SJCRH30 (cell line): ENCODE results near the gene TLK2. TPM values are rescaled to one million over a fixed set of nuclear protein-coding genes. Genes with fewer than 3 reads are reported as not detected.

ENCODE experiments used
- DNase-seq, 2 experiments: peaks; one replicate each; pipeline ENCODE4 v3.0.0-alpha.2; 2015 to 2020
- H3K27ac ChIP-seq: fragments of 250-450 bp; sonication (Bioruptor Pico); 2 replicates; pipeline ENCODE4 v1.5.1; 2020; ENCODE audit warnings: mild to moderate bottlenecking, moderate library complexity
- H3K27me3 ChIP-seq: fragments of 250-450 bp; sonication (Bioruptor Pico); 2 replicates; pipeline ENCODE4 v1.5.1; 2020; ENCODE audit warnings: mild to moderate bottlenecking, moderate library complexity
- H3K36me3 ChIP-seq: fragments of 250-450 bp; sonication (Bioruptor Pico); 2 replicates; pipeline ENCODE4 v1.5.1; 2020; ENCODE audit warnings: mild to moderate bottlenecking, moderate library complexity
- H3K4me1 ChIP-seq: fragments of 250-450 bp; sonication (Bioruptor Pico); 2 replicates; pipeline ENCODE4 v1.5.1; 2020; ENCODE audit warnings: mild to moderate bottlenecking, moderate library complexity
- H3K4me3 ChIP-seq: fragments of 250-450 bp; sonication (Bioruptor Pico); 2 replicates; pipeline ENCODE4 v1.5.1; 2020; ENCODE audit warnings: mild to moderate bottlenecking, moderate library complexity
- H3K9me3 ChIP-seq: fragments of 250-450 bp; sonication (Bioruptor Pico); replicated peaks from 2 replicates; pipeline ENCODE4 v1.5.1; 2020; ENCODE audit warnings: mild to moderate bottlenecking, moderate library complexity
- total RNA-seq: library from RNA; depleted of rRNA; stranded (reverse); fragments of >200 nt; shearing (Covaris generic); gene quantifications from 2 replicates; pipeline ENCODE4 v1.2.3, GENCODE V29; 2014

TLK2 gene
- total RNA-seq, 1 experiment from 2014 or later = 59.5 TPM

GRCh38 chr17:62629556-62630364, 151.1 kb downstream of the TLK2 start:
- Histone ChIP-seq H3K9me3 (no peaks in the 10 kb centered on the region), H3K27me3 (no peaks in the 10 kb centered on the region), H3K27ac (no peak overlapping the region), H3K4me1 (peaks cover 5% of the 10 kb centered on the region), H3K4me3 (no peak overlapping the region), H3K36me3 (no peaks in the 10 kb centered on the region)
- DNase-seq = no peak

GRCh38 chr17:62630365-62631085, 151.9 kb downstream of the TLK2 start:
- no peak overlapping the region for H3K4me3 ChIP-seq
- peaks cover 5% of the 10 kb centered on the region for H3K4me1 ChIP-seq
- no peaks in the 10 kb centered on the region for H3K36me3 ChIP-seq
- H3K27ac ChIP-seq = no peak overlapping the region
- no peaks in the 10 kb centered on the region for H3K27me3 ChIP-seq
- H3K9me3 ChIP-seq = no peaks in the 10 kb centered on the region
- DNase-seq = no peak

- Histone ChIP-seq H3K9me3 (no peaks in the 10 kb centered on the region), H3K4me1 (no peaks in the 10 kb centered on the region), H3K4me3 (no peak overlapping the region), H3K27ac (no peak overlapping the region), H3K36me3 (no peaks in the 10 kb centered on the region), H3K27me3 (no peaks in the 10 kb centered on the region)
- no peak for DNase-seq
Measured at GRCh38 chr17:62631086-62631935, 152.7 kb downstream of the TLK2 start.

GRCh38 chr17:62631936-62632924, 153.6 kb downstream of the TLK2 start:
- no peaks in the 10 kb centered on the region for H3K9me3 ChIP-seq
- no peaks in the 10 kb centered on the region for H3K36me3 ChIP-seq
- no peaks in the 10 kb centered on the region for H3K27me3 ChIP-seq
- DNase-seq = no peak
- no peaks in the 10 kb centered on the region for H3K4me1 ChIP-seq
- no peak overlapping the region for H3K4me3 ChIP-seq
- no peak overlapping the region for H3K27ac ChIP-seq

- Histone ChIP-seq H3K27me3 (no peaks in the 10 kb centered on the region), H3K27ac (no peak overlapping the region)
- no peak for DNase-seq
Measured at GRCh38 chr17:62637809-62638208, 159.2 kb downstream of the TLK2 start.

GRCh38 chr17:62641153-62641552, 162.5 kb downstream of the TLK2 start:
- no peaks in the 10 kb centered on the region for H3K36me3 ChIP-seq
- no peak overlapping the region for H3K4me3 ChIP-seq
- no peaks in the 10 kb centered on the region for H3K9me3 ChIP-seq
- H3K27ac ChIP-seq = no peak overlapping the region
- no peak for DNase-seq
- H3K4me1 ChIP-seq = no peaks in the 10 kb centered on the region; the same call in 1 of the 2 replicates
- no peaks in the 10 kb centered on the region for H3K27me3 ChIP-seq

More at GRCh38 chr17:62637809-62638208, 159.2 kb downstream of the TLK2 start:
- Histone ChIP-seq H3K9me3 (no peaks in the 10 kb centered on the region), H3K36me3 (no peaks in the 10 kb centered on the region), H3K4me3 (no peak overlapping the region), H3K4me1 (no peaks in the 10 kb centered on the region)

- no peak overlapping the region for H3K27ac ChIP-seq
- H3K36me3 ChIP-seq = no peaks in the 10 kb centered on the region
- no peaks in the 10 kb centered on the region for H3K9me3 ChIP-seq
- H3K4me3 ChIP-seq = no peak overlapping the region
- no peaks in the 10 kb centered on the region for H3K27me3 ChIP-seq
- no peak for DNase-seq
- H3K4me1 ChIP-seq = no peaks in the 10 kb centered on the region; the same call in 1 of the 2 replicates
Measured at GRCh38 chr17:62641951-62642350, 163.3 kb downstream of the TLK2 start.

- no peak overlapping the region for H3K27ac ChIP-seq
Measured at GRCh38 chr17:62643496-62643895, 164.9 kb downstream of the TLK2 start.

GRCh38 chr17:62644487-62645173, 166.0 kb downstream of the TLK2 start:
- H3K9me3 ChIP-seq = no peaks in the 10 kb centered on the region
- peak overlapping the region; percentile 56 for H3K4me3 ChIP-seq
- H3K4me1 ChIP-seq = peaks cover 10% of the 10 kb centered on the region
- no peaks in the 10 kb centered on the region for H3K27me3 ChIP-seq
- H3K27ac ChIP-seq = peak overlapping the region; percentile 20; the same call in 1 of the 2 replicates
- DNase-seq = peak; percentile 85 to 88
- no peaks in the 10 kb centered on the region for H3K36me3 ChIP-seq

More at GRCh38 chr17:62643496-62643895, 164.9 kb downstream of the TLK2 start:
- DNase-seq = no peak
- Histone ChIP-seq H3K4me1 (peaks cover 5% of the 10 kb centered on the region), H3K9me3 (no peaks in the 10 kb centered on the region), H3K4me3 (no peak overlapping the region), H3K27me3 (no peaks in the 10 kb centered on the region), H3K36me3 (no peaks in the 10 kb centered on the region)

- peak in 1 of 2 experiments; percentile 27 for DNase-seq
- H3K4me1 ChIP-seq = peaks cover 16% of the 10 kb centered on the region
- no peaks in the 10 kb centered on the region for H3K9me3 ChIP-seq
- H3K27me3 ChIP-seq = no peaks in the 10 kb centered on the region
- H3K4me3 ChIP-seq = no peak overlapping the region
- H3K27ac ChIP-seq = no peak overlapping the region
- no peaks in the 10 kb centered on the region for H3K36me3 ChIP-seq
Measured at GRCh38 chr17:62648251-62648955, 169.8 kb downstream of the TLK2 start.

GRCh38 chr17:62648956-62649294, 170.3 kb downstream of the TLK2 start:
- H3K27ac ChIP-seq = no peak overlapping the region
- H3K27me3 ChIP-seq = no peaks in the 10 kb centered on the region
- no peak for DNase-seq
- no peaks in the 10 kb centered on the region for H3K36me3 ChIP-seq
- H3K4me1 ChIP-seq = peaks cover 21% of the 10 kb centered on the region
- no peaks in the 10 kb centered on the region for H3K9me3 ChIP-seq
- H3K4me3 ChIP-seq = no peak overlapping the region

GRCh38 chr17:62649570-62649969, 170.9 kb downstream of the TLK2 start:
- H3K36me3 ChIP-seq = no peaks in the 10 kb centered on the region
- peaks cover 26% of the 10 kb centered on the region for H3K4me1 ChIP-seq
- no peaks in the 10 kb centered on the region for H3K27me3 ChIP-seq
- H3K27ac ChIP-seq = no peak overlapping the region
- H3K9me3 ChIP-seq = no peaks in the 10 kb centered on the region
- no peak overlapping the region for H3K4me3 ChIP-seq
- DNase-seq = no peak

- DNase-seq = no peak
- Histone ChIP-seq H3K4me1 (peaks cover 30% of the 10 kb centered on the region), H3K27me3 (no peaks in the 10 kb centered on the region), H3K36me3 (no peaks in the 10 kb centered on the region), H3K9me3 (no peaks in the 10 kb centered on the region), H3K27ac (no peak overlapping the region), H3K4me3 (no peak overlapping the region)
Measured at GRCh38 chr17:62650587-62650986, 172.0 kb downstream of the TLK2 start.
